ENCODE data around the gene HTR1E.
"Not testable (repeated sequence)": the region's sequence is repeated elsewhere in the genome, so short reads cannot be mapped to it uniquely, and the experiment has no call there.

HTR1E gene, protein sequence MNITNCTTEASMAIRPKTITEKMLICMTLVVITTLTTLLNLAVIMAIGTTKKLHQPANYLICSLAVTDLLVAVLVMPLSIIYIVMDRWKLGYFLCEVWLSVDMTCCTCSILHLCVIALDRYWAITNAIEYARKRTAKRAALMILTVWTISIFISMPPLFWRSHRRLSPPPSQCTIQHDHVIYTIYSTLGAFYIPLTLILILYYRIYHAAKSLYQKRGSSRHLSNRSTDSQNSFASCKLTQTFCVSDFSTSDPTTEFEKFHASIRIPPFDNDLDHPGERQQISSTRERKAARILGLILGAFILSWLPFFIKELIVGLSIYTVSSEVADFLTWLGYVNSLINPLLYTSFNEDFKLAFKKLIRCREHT

DNA sequence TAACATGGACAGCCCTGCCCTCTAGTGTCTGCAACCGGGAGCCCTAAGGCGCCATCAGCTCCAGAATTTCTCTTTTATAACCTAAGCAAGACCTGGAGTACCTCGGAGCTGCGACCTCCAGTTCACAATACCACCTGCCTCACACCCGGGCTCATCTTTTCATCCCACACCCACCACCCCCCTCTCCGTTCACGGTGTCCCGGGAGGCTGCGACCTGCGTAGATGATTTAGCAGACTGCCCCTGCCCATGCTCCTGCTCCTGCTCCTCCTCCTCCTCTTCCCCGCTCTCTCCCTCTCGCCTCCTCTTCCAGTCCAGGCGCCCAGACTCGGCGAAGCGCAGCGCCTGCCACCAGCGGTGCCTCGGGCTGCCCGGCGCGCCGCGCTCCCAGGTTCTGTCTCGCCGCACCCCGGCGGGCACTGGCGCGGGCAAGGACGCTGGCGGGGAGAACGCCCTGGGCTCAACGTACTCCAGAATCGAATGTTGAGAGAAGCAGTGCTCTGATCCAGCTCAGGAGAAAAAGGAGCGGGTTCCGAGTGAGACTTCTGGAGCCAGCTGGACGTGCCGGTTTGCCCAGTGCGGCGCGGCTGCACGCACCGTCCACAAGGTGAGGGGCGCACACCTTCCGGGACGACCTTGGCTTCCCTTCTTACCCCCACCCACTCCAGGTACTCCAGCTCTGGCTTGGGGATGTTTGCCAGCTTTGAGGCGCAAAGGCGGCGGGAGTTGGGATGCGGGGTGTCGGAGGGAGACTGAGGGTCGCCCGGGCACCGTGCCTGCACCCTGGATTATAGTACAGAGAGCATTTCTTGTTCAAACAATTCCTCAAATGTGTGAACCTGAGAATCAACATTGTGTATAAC, at the start of gene HTR1E:
Gene HTR1E (plus strand): TSS at position 310 of the 861 bp plus-strand sequence. CDS start 77,807 bp downstream, outside the sequence.
- peak; percentile 60 for DNase-seq

DNA sequence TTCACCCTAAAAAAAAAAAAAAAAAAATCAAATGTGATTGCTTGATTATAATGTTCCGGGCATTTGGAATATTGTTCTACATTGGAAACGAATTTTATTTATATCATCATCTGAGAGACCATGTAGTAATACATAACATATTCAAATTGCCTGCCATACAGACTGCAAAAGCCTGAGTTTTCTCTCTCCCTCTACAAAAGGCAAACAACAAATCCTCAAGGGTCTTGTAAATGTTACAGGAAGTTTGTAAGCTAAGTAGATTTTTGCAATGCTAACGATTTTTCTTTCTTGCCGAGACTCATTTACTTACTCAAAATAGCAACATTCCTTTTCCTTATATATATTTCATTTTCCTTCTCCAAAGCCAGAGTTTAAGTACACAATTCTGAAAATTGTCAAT, 49.0 kb upstream of the HTR1E start:
- no peak for DNase-seq

DNA sequence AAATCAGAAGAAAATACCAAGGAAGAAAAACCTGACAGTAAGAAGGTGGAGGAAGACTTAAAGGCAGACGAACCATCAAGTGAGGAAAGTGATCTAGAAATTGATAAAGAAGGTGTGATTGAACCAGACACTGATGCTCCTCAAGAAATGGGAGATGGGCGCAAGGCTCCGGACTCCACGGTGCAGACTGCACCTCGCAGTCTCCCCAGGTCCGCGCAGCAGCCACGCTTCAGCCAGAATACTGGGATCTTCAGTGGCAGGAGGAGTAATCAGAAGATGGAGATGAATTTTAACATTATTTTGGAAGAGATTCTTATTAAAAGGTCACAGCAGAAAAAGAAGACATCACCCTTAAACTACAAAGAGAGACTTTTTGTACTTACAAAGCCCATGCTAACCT, 40.1 kb upstream of the HTR1E start:
- DNase-seq, result not testable (repeated sequence)

DNA sequence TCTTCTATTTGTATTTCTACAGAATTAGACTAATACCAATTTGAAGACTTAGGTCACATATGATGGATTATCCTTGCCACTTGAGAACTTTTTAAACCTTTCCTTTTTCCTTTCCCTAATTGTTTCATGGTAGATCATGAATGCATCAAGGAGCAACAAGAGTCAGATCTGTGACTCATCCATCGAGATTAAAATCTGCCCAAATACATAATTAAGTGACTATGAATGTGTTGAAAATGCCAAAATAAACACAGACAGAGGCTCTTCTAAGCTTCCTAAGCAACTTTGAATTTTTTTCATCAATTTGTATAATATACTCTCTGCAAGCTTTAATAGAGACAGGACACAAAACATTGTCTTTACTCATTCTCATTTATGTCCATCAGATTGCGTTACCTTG, 23.5 kb upstream of the HTR1E start:
- DNase-seq, result no peak

DNA sequence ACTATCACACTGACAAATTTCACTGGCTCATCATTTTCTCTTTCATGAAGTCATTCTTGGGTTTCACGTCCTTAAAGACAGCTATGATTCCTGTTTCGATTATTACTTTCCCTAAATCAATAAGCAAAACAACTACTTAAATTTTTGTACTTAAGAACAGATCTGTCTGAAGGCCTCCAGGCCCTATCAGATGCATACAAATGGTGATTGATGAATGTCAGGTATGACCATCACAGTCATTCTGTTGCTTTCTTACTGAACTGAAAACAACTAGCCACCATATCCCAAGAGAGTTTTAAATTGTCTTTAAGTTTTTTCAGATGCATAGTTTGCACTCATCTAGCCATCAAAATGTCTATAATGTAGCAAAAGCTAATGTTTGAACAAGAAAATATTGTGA, 20.9 kb upstream of the HTR1E start:
- no peak for DNase-seq

DNA sequence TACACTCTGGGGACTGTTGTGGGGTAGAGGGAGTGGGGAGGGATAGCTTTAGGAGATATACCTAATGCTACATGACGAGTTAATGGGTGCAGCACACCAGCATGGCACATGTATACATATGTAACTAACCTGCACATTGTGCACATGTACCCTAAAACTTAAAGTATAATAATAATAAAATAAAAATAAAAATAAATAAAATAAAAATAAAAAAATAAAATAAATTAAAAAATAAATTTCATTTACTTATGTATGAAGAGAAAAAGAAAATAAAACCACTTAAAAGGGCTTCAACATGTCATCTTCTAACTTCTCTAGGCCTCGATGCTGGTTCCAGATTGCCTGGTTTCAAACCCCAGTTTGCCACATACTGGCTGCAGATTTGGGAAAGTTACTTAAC, 10.2 kb upstream of the HTR1E start:
- not testable (repeated sequence) for DNase-seq

DNA sequence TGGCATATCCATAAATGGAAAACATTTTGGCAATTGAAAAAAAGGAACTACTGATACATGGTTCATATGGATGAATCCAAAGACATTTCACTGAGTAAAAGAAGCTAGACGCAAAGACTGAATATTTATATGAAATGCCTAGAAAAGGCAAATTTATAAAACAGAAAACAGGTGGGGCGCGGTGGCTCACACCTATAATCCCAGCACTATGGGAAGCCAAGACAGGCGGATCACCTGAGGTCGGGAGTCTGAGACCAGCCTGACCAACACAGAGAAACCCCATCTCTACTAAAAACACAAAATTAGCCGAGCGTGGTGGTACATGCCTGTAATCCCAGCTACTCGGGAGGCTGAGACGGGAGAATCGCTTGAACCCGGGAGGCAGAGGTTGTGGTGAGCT, 9.5 kb upstream of the HTR1E start:
- not testable (repeated sequence) for DNase-seq

DNA sequence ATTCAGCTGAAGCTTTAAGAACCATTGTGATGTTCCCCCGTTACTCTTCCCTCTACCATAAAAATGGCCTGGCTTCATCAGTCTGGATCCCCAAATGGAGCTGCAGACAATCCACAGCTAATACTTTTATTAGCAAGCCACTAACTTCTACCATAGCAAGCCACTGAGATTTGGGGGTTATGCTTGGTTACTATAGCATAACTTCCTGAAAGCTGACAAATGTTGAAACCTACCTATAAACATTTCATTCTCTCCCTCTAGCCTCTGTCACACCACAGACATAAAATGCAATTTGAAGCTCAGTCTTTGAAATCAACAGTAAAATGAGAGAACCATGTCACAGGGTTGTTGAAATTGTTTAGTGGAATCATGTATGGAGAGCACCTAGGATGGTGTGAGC, 3.0 kb upstream of the HTR1E start:
- no peak for DNase-seq

DNA sequence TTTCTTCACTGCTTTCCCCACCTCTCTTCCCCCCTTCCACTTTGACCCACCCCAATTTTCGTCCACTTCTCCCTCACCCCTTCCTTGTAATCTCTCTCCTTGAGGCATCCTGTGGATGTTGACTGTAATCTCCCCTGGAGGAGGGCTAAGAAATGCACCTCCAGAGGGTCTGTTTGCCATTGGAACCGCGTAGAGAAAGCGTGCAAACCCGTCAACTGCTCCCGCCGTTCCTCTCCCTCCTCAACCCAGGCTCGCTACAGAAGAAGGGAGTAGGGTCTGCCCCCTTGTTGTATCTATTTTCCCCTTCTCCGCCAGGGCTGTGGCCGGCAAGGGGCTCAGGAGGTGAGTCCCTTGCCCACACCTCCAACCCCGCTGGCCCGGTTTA, 502 bp upstream of the HTR1E start:
- DNase-seq, result no peak

DNA sequence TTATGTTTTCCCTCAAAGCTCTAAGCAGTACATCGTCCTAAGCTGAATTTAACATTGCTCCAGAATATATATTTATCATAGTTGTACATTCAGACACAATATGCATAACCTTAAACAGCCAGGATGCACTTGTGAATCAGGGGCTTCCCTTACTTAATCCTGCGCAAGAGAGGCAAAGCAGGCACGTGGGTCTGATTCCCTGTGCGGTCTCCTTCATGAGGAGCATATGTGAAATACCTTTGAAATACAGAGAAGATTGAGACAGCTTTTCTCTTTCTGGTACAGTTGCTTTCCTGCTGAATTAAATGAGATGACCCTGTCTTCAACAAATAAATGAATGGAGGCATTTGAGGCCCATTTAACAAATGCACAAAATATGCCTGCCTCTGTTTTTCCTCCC, 1.5 kb downstream of the HTR1E start:
- DNase-seq, result no peak

DNA sequence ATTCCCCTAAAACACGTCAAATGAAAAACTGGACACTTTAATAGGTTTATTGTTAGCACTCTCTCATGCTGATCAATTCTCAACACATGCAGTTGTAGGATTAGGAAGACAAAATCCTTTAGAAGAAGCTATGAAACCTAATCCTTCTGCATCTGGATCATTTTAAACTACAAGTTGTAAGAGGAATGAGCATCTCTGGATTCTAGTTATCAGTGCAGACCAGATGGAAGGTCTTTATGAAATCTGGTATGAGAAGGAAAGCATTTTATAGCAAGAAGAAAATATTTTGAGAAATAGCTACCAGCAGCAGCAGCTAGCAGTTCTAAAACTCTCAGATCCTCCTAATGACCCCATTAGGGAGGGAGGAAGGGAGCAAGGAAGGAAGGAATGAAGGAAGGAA, 4.1 kb downstream of the HTR1E start:
- DNase-seq, result no peak

DNA sequence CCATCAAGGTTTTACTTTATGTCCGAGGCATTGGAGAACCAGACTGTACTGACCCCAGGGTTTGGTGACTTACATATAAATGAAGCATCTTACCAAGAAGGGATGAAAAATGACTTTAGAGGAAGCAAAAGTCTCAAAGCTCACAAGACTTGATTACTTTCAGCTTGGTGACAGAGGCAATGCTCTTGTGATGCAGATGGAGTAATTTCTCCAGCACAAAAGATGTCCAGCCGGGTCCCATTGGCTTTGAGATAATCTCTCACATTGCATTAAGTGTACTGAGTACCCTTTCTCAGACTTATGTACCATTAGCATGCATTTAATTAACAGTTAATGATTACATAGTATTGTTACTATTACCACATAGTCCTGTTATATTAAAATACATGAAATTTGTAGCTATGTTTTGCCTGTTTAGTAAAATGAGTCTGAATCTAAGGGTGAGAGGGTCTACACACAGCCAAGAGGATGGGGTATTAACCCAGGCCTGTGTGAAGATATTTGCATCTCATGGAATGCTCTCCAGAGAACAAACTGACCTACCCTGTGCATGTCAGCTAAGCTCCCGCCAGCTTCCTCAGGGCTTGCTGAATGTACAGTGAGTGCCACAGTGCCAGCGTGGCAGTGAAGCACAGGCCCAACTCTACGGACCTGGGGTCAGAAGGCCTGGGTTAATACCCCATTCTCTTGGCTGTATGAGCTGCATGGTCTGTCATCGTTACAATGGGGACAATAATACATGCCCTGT, 5.6 kb downstream of the HTR1E start:
- no peak for DNase-seq

DNA sequence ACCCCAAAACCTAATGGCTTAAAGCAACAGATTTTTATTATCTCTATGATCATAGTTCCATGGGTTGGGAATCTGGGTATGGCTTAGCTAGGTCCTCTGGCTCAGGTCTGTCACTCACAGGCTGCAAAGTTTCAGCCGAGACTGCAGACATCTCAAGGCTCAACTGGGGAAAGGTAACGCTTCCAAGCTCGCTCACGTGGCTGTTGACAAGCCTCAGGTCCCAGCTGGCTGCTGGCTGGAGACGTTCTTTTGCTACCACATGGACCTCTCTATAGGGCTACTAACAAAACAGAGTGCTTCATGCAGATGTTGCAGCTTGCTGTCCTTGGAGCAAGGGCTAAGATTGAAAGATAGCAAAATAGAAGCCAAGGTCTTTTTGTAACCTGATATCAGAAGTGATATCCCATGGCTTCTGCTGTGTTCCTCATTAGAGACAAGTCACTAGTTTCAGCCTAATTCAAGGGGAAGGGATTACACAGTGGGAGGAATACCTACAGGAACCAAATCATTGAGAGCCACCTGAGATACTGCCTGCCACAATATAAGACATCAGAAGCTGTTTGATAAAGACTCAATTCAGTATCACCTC, 6.6 kb downstream of the HTR1E start:
- DNase-seq, result no peak

DNA sequence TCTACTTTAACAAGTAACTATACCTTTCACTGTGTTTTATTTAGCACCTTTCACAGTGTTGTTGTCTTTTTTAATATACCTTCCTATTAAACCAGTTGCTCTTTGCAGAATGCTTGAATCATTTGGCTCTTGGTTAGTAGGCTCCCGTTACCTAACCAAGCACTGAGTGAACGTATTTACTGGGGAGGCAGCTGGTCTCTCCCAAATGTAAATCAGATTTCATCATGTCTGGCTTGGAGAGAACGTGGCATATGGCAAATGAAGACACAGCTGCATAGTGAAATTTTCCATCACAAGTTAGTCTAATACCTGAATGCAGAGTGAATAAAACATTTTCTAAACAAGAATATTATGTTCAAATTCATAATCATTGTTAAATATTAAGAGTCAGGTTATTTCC, 12.4 kb downstream of the HTR1E start:
- DNase-seq, result no peak

DNA sequence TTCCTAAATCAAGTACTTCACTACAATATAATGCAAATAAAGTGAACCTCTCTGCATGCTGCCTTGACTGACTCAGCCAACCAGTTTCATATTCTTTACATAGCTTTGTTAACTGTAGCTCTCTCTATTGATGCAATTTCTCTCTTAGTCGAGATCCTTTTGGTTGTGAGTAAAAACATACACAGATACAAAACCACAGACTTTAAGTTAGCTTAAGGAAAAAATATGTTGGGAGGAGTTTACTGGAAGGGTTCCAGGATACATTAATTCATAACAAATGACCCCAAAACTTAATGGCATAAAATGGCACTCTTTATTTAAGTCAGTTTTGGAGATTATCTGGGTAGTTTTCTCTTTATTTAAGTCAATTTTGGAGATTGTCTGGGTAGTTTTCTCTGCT, 15.7 kb downstream of the HTR1E start:
- no peak for DNase-seq

DNA sequence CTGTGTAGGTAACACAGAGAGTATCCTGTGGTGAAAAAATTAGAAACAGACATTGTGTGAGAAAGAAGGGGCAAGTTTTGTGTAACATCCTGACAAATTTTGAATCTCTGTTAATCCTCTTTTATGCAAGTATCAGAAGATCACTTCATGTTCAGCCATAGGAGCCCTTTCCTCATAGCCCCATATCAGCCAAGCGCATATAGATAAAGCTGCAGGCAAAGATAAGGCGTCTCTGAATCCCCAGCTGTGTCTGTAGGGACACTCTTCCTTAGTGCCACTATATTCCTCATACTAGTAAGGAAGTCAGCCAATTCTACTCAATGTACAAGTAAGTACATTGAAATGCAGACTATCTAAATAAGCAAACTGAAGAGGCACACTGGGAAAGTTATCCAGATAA, 22.3 kb downstream of the HTR1E start:
- DNase-seq, result no peak

DNA sequence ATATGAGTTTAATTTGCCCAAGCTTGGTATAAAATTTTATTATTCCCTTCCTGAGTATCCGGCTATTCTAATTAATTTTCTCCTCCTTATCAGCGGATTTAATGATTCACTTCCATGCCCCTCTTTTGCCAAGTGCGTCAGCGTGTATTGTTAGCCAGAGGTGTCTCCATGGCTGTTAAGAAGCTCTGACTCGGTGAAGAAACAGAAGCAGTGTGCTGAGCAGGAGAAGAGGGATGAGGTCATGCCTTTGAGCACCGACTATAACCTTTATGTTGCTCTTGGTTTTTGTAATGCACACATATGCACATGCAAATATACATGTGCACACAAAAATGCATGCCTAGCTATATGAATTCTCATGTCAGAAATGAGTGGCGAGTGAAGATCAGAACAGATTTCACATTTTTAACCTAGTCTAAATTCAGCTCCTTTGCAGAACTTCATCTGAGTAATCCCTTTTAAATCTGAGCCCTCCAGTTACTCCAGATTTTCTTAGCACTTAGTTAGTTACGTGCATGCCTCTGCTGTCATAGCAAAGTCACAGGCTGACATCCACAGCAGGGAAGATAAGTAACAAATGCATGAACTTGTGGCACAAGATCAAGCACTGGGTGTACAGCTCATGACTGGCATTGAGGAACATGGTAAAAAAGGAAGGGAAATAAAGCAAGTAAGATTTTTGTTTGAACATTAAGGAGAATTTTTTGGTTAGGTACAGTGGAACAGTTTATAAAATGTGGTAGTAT, 24.3 kb downstream of the HTR1E start:
- no peak for DNase-seq

DNA sequence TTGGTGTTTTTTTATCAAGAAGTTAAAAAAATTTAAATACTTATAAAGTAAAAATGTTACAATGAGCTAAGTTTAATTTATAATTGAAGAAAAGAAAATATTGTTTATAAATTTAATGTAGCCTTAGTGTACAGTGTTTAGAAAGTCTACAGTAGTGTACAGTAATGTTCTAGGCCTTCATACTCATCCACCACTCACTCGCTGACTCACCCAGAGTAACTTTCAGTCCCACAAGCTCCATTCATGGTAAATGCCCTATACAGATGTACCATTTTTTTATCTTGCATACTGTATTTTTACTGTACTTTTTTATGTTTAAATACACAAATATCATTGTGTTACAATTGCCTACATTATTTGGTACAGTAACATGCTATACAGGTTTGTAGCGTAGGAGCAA, 26.0 kb downstream of the HTR1E start:
- DNase-seq, result no peak

DNA sequence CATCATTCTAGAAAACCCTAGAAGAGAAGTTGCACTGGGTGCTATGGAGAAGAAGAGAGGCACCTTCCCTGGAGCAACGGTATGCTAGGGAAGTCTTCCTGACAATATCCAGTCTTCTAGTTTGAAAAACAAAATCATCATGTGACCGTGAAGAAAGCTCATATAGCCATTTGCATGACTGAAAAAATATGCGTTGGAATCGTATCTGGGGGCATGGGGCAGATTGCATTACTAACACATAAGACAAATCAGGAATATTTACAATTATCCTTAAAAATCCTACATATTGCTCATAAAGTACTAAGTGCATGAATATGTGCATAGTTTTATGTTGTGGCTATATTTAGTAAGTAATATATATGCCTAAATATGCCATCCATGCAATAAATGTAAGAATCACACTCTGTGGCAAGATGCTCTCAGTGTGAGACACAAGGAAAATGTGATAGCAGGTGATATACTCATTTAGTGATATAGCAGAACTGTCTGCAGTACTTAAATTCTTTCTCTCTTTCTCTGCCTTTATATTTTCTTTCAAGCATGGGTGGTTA, 26.8 kb downstream of the HTR1E start:
- no peak for DNase-seq

DNA sequence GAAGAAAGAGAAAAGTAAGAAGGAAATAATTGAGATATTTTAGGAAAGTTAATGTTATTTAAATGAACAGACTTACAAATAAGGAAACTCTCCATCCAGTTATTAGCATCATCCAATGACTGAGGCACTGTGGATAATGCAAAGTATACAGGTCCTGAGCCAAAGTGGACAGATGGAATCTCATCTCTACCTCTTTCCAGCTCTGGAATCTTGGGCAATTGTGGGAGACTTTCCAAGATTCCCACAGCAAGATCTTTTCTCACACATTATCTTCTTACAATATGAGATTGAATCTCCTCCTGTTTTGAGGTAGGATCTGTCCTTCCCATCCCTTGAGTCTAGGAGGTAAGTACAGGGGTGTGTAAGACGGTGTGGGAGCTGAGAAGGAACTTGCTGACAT, 28.9 kb downstream of the HTR1E start:
- no peak for DNase-seq

DNA sequence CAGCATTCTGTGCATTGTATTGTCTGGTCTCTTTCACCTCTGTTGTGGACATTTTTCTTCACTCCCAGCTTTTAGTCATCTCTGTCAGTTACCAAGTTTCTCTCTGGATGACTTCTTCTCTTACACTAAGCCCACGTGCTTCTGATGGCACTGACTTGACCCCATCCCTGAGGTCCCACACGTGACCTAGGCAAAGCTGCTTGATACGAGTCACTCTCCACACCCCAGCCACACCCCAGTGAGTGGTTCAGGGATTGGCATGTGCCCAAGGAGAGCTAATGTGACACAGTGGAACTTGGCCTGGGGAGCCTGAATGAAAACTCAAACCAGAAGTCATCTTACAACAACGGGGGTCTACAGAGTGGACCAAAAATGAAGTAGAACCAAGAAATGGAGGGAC, 32.2 kb downstream of the HTR1E start:
- DNase-seq, result peak; percentile 30

DNA sequence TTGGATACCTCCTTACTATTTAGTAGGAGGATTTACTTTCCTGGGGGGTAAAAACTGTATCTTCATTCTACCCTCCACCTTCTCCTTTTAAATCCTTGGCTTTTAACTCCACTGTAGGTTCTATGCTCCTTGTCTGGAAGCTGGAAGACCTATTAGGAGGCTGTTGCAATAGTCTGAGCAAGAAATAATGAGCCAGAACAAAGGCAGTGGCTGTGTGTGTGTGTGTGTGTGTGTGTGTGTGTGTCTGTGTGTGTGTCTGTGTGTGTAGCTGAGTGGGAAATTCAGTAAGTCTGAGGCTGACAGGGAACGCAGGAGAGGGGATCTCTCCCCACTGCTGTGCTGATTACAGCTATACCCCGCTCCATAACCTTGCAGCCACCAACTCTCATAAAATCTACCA, 35.8 kb downstream of the HTR1E start:
- DNase-seq, result no peak
